ENCODE results near the gene NOBOX. TPM values are rescaled to one million over a fixed set of nuclear protein-coding genes. Genes with fewer than 3 reads are reported as not detected.
"Not testable (repeated sequence)": the region's sequence is repeated elsewhere in the genome, so short reads cannot be mapped to it uniquely, and the experiment has no call there.

Gene NOBOX
- polyA plus RNA-seq (2012; ENCODE audit: insufficient read depth, insufficient read length): not detected

GRCh38 chr7:144403649-144404061, at the start of gene NOBOX:
NOBOX (minus strand) TSS chr7:144403693.
- no peak within 1 kb of the TSS for H3K4me3 ChIP-seq (ENCODE audit: low read length)
- no peak for DNase-seq (ENCODE audit: low read depth, low spot score)

- no peak for DNase-seq (ENCODE audit: low read depth, low spot score)
Observed at GRCh38 chr7:144452064-144452463, 48.6 kb upstream of the NOBOX start.

GRCh38 chr7:144445590-144445989, 42.1 kb upstream of the NOBOX start:
- no peak for DNase-seq (ENCODE audit: low read depth, low spot score)
- no peak overlapping the region for H3K4me3 ChIP-seq (ENCODE audit: low read length)

More at GRCh38 chr7:144452064-144452463, 48.6 kb upstream of the NOBOX start:
- H3K4me3 ChIP-seq (ENCODE audit: low read length): no peak overlapping the region

DNA sequence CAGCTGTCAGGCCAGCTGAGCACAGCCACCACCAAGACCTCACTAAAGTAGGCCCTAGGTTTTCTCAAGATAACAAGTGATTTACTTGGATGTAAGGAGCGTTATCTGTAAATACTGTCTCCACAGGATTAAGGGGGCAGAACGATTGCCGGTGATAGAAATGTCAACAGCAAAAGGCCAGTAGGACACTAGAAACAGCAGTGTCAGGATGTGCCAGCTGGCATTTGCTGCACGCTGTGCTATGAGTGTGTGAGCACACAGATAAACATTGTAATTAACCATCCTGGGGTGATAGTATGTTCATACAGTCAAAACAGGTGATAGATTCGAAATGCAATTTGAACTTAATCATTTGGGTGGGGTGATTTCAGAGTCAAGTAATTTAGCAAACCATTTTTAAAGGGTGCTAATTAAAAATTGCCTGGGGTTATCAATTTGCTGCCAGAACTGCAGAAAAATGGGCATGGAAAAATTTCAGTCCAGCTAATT, 36.3 kb upstream of the NOBOX start:
- H3K4me3 ChIP-seq (ENCODE audit: low read length): no peak overlapping the region
- DNase-seq (ENCODE audit: low read depth, low spot score): no peak

DNA sequence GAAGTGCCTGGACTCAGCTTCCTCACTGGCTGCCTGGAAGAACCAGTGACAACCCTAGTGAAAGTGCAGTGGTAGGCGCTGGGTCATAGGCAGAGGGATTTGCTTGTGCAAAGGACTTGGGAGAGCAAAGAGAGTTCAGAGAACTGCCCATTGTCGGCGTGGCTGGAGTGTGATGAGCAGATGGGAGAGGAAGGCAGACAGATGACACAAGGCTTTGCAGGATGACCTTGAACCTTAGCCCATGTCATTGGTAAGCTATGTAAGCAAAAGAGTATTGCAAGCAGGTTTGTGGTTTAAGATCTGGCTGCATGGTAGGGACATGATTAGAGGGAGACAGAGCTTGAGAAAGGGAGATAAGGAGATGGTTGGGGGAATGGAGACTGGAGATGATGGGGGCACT, 35.3 kb upstream of the NOBOX start:
- DNase-seq (ENCODE audit: low read depth, low spot score): no peak
- H3K4me3 ChIP-seq (ENCODE audit: low read length): no peak overlapping the region

DNA sequence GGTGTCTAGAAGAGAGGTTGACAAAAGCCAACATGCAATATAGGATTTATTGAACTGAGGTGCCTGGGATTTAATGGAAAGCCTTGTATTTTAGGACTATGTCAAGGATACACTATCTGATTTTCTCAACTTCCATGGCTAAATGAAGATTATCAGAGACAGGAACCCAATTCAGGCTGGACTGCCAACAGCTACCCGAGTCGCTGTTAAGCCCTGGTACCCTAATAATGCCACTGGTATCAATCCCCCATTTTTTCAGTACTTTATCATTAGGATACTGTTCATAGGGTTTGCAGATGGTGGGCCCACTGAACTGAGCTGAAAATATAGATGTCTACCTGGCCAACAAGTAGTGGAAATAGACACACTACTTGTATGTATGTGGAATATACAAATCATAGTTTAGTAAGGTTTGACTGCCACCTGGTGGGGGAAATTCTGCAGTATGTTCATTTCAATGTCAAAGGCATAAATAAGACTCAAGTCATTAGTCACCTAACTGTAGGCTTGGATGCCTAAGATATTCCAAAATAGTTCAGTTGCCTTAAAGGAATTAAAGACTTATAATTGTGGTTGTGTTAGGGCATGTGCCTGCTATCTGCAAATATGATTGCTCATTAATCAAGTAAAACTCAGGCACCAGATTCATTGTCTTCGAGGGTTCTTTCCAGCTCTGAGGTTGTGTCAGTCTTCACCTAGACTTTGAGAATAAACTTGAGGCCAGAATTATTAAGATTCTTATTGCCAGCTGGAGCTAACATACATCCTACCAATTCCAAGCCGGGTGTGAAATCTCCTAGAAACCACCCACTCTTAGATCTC, 34.1 kb upstream of the NOBOX start:
- DNase-seq (ENCODE audit: low read depth, low spot score): peak; percentile 63
- H3K4me3 ChIP-seq (ENCODE audit: low read length): no peak overlapping the region

DNA sequence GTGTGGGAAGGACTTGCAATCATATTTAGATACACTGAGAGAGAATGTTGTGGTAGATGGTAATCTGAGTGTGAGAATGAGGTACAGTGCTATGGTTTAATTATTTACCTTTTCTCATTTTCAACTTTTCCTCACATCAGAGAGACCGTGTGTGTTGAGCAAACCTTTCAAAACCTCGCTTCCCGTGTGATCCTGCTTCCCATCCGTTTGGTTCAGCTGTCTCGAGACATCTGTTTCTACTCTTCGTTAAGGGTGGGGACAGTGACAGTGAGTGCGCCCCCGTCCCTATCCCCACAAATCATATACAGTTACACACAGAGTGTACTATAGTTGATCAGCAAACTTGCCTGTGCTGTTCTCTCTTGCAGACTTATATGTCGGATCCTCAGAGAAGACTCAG, 33.0 kb upstream of the NOBOX start:
- DNase-seq (ENCODE audit: low read depth, low spot score): peak; percentile 34
- no peak overlapping the region for H3K4me3 ChIP-seq (ENCODE audit: low read length)

DNA sequence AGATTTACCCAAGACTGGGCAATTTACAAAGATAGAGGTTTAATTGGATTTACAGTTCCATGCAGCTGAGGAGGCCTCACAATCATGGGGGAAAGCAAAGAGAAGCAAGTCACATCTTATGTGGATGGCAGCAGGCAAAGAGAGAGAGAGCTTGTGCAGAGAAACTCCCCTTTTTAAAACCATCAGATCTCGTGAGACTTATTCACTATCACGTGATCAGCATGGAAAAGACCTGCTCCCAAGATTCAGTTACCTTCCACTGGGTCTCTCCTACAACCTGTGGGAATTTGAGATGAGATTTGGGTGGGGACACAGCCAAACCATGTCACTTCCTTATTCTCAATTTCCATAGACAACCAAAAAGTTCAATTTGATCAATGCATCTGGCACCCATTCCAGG, 24.9 kb upstream of the NOBOX start:
- no peak overlapping the region for H3K4me3 ChIP-seq (ENCODE audit: low read length)
- DNase-seq (ENCODE audit: low read depth, low spot score): no peak

DNA sequence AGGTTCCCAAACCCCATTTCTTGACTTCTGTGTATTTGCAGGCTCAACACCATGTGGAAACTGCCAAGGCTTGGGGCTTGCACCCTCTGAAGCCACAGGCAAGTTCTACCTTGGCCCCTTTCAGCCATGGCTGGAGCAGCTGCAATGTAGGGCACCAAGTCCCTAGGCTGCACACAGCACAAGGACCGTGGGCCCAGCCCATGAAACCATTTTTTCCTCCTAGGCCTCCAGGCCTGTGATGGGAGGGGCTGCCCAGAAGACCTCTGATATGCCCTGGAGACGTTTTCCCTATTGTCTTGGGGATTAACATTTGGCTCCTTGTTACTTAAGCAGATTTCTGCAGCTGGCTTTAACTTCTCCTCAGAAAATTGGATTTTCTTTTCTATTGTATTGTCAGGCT, 24.0 kb upstream of the NOBOX start:
- H3K4me3 ChIP-seq (ENCODE audit: low read length); DNase-seq (ENCODE audit: low read depth, low spot score): not testable (repeated sequence)

DNA sequence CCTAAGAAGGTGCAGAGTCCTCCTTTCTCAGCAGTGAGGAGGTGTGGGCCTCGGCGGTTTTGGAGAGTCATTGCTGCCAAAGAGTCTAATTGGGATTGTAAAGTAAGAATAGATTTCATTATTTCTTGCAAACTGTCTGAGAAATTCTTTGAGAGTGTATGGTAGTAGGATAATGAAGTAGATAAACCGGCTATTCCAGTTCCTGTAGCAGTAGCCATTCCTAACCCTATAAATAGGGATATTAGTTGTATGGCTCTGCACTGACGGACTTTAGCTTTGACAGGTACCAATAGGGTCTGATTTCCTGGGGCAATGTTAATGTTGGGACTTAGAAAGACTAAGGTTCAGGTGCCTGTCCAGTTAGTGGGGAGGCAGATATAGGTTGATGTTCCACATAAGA, 15.4 kb upstream of the NOBOX start:
- not testable (repeated sequence) for DNase-seq (ENCODE audit: low read depth, low spot score); H3K4me3 ChIP-seq (ENCODE audit: low read length)

DNA sequence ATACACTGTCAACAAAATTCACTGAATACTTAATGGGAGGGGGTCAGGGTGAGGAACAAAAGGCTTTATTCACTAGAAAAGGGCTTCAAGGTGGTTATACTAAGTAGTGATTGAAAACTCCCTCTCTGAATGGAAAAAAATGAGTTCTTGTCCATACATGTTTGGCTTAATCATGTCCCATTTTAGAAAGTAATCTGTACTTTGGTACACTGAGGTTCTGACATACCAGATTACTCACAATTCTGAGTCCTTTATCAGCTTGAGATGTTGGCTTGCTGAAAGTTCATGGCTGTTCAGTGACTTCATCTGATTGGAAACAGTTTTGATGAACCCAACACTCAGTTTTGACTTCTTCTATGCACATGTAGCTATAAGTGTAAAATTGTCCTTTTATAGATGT, 12.8 kb upstream of the NOBOX start:
- DNase-seq (ENCODE audit: low read depth, low spot score): no peak
- no peak overlapping the region for H3K4me3 ChIP-seq (ENCODE audit: low read length)

DNA sequence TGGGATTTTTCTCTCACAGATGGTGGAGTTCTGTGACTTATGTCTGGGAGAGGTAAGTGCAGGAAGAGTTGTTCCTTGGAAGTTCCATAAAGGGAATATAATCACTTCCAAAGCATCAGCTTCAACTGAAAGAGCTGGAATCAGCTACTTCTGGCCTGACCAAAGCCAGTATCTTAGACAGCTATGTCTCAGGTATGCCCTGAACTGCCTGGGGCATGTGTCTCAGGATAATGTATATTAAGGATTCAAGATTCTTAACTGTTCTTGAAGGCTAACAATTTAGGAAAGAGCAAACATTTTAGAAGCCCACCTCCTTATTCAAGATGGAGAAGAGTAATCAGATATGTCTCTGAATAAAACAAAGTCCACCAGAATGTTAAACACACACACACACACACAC, 12.4 kb upstream of the NOBOX start:
- no peak for DNase-seq (ENCODE audit: low read depth, low spot score)
- no peak overlapping the region for H3K4me3 ChIP-seq (ENCODE audit: low read length)

- H3K4me3 ChIP-seq (ENCODE audit: low read length): no peak overlapping the region
- DNase-seq (ENCODE audit: low read depth, low spot score): no peak
Observed at GRCh38 chr7:144414815-144415214, 11.3 kb upstream of the NOBOX start.

DNA sequence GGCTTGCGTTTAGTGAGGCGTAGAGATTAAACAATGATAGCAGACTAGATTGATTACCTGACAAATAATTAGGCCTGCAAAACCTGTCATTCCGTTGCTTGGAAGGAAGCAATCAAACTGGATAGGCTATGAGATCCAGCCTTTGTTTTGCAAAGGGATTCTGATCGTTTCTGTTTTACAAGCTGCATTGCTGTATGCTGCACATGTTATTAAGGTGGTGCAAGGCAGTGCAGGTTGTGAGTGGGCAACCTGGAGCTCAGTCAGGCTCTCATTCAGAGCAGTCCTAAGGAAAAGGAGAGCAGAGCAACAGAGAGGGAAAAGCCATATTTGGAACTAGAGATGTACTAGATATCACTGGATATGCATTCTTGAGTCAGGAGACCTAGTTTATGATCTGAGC, 6.9 kb upstream of the NOBOX start:
- no peak overlapping the region for H3K4me3 ChIP-seq (ENCODE audit: low read length)
- DNase-seq (ENCODE audit: low read depth, low spot score): no peak

GRCh38 chr7:144408121-144408520, 4.6 kb upstream of the NOBOX start:
- DNase-seq (ENCODE audit: low read depth, low spot score): no peak
- H3K4me3 ChIP-seq (ENCODE audit: low read length): no peak overlapping the region

DNA sequence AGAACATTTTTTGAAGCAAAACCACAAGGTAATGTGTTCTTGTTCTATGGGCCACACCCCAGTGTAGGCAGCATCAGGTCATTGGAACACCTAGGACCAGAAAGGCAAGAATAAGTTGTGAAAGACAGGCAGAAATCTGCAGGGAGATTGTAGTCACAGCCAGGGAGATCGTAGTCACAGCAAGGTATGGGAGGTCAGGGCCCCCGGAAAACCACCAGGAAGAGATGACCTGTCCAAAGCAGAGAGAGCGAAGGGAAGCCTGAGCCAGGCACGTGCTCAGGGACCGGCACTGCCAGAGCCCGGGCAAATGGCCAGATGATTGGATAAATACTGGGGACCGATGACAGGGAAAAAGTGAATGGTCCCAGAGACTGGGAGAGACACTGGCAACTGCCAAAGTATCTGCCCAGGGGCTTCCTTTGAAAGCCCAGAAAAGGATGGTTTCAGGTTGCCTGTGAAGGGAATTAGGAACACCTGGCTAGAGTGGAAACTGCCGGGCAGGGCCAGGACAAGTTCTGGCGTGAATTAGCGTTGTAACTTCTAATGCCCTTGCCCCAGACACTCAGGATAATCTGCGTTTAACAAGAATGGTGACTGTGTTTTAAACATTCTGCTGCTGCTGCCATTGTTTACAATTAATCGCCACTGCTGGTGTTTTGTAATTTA, 3.9 kb upstream of the NOBOX start:
- H3K4me3 ChIP-seq (ENCODE audit: low read length): no peak overlapping the region
- no peak for DNase-seq (ENCODE audit: low read depth, low spot score)

DNA sequence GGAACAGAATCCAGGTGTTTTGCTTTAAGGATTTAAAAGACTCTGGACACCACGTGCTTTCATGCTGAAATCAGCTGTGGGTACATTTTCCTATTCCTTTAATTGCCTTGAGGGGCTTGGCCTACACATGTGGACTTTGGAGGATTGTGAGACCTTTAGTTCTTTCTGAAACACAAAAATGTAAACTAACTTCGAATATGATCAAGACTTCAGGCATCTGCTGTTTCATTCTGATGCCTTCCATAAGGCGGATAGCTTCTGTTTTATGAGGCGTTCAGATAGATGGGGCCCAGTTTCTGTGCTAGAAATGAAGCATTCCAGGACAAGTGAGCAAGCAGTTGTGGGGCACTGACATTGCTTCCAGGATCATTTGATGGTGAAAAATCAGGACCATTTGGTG, 1.5 kb upstream of the NOBOX start:
- no peak overlapping the region for H3K4me3 ChIP-seq (ENCODE audit: low read length)

DNA sequence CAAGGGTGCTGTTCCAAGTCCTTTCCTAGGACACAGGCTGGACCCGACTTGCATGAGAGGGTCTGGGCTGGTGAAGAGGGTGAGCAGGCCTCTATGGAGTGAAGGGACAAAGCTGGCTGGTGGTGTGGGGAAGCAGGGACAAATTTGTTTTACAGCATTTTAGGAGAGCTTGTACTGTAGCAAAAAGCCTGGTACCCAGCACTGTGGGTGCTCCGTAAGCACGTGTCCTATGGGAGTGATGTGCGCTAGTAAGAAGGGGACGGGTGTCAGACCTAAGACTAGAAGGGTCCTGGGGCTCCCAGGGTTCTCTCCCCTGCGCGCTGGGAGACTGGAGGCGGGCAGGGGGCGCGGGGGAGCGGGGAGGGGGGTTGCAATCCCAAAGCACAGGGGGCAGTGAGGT, 391 bp downstream of the NOBOX start:
- no peak overlapping the region for H3K4me3 ChIP-seq (ENCODE audit: low read length)
- no peak for DNase-seq (ENCODE audit: low read depth, low spot score)

More for the DNA sequence above, 1.5 kb upstream of the NOBOX start:
- no peak for DNase-seq (ENCODE audit: low read depth, low spot score)

GRCh38 chr7:144401490-144401889, 2.0 kb downstream of the NOBOX start:
- no peak for DNase-seq (ENCODE audit: low read depth, low spot score)

GRCh38 chr7:144399946-144400345, 3.5 kb downstream of the NOBOX start:
- DNase-seq (ENCODE audit: low read depth, low spot score): no peak
- no peak overlapping the region for H3K4me3 ChIP-seq (ENCODE audit: low read length)

More at GRCh38 chr7:144401490-144401889, 2.0 kb downstream of the NOBOX start:
- no peak overlapping the region for H3K4me3 ChIP-seq (ENCODE audit: low read length)
